ENCODE measurements around the gene RGS12.

DNA sequence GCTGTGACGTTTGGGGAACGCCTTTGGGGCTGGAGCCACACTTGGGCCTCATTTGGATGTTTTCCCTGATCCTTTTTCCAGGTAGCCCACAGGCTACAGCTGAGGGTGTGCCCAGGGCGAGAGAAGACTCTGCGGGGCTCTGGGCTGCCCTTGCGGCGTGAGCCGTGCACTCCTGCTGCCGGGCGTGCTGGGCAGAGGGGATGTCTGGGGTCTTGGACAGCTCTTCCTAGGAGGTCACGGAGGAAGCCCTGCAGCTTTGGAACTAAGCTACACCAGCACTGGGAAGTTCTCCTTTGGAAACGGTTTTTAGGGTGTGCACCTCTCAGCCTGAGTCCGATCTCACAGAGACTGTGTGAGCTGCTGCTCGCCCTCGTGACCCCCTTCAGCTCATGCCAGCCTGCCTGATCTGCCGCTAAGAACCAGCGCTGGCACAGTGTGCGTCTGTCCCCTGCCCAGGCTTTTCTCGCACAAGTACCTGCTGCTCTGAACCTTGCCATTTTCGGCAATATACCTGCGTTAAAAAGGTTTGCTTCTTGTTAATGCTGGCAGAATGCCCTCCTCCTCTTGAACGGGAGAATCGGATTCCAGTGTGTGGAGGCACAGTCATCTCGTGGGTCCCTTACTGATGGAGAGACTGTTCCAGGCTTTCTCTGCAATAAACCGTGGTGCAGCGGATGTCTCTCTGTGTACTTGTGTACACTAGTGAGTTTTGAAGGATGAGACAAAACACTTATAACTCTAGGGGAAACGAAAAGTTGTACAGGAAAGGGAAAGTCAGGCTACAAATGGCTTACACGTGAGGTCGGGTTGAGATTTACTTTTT, 29.6 kb upstream of the RGS12 start:
- TF ChIP-seq, protein P1, sequence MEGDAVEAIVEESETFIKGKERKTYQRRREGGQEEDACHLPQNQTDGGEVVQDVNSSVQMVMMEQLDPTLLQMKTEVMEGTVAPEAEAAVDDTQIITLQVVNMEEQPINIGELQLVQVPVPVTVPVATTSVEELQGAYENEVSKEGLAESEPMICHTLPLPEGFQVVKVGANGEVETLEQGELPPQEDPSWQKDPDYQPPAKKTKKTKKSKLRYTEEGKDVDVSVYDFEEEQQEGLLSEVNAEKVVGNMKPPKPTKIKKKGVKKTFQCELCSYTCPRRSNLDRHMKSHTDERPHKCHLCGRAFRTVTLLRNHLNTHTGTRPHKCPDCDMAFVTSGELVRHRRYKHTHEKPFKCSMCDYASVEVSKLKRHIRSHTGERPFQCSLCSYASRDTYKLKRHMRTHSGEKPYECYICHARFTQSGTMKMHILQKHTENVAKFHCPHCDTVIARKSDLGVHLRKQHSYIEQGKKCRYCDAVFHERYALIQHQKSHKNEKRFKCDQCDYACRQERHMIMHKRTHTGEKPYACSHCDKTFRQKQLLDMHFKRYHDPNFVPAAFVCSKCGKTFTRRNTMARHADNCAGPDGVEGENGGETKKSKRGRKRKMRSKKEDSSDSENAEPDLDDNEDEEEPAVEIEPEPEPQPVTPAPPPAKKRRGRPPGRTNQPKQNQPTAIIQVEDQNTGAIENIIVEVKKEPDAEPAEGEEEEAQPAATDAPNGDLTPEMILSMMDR (IDR thresholded peaks at IDR 0.05; ENCODE audit: insufficient read depth, low read depth, low read length), result no peak
- no peak for TF ChIP-seq EZH2 (IDR thresholded peaks at IDR 0.05; ENCODE audit: insufficient read depth, low read length)
